LNCAP (cell line): Measurements from ENCODE around the gene ANKRD9.

ENCODE experiments used
- CTCF ChIP-seq: fragments of 450-650 bp; IDR thresholded peaks from 2 replicates; pipeline ENCODE4 v1.5.1; 2017; ENCODE audit warnings: mild to moderate bottlenecking

Gene ANKRD9

GRCh38 chr14:102517392-102518062 lies 8.0 kb upstream of the ANKRD9 start:
- no peak for TF ChIP-seq CTCF

- TF ChIP-seq CTCF: peak; percentile 94
Measured at GRCh38 chr14:102516531-102517391, 7.2 kb upstream of the ANKRD9 start.

- TF ChIP-seq CTCF: no peak
Measured at GRCh38 chr14:102514987-102515733, 5.6 kb upstream of the ANKRD9 start.

GRCh38 chr14:102513899-102514772 lies 4.6 kb upstream of the ANKRD9 start:
- TF ChIP-seq CTCF: no peak

GRCh38 chr14:102512793-102513300 lies 3.3 kb upstream of the ANKRD9 start:
- TF ChIP-seq CTCF: no peak

- no peak for TF ChIP-seq CTCF
Measured at GRCh38 chr14:102511538-102511937, 2.0 kb upstream of the ANKRD9 start.
